Esophagus squamous epithelium (tissue), 4 donors: ENCODE measurements around the gene PLXNB2.

Experiments
- POLR2A ChIP-seq, 4 donors: fragments of 450-650 bp; IDR thresholded peaks; one replicate each; pipeline ENCODE4 v1.6.1; 2017; ENCODE audit warnings: antibody characterized with exemption in 4 of 4, mild to moderate bottlenecking in 4 of 4, moderate library complexity in 3 of 4
- TF ChIP-seq, protein P1 (sequence below), 6 experiments: fragments of 450-650 bp in 4 of 6; fragments of 200-600 bp in 2 of 6; sonication (generic) in 2 of 6; IDR thresholded peaks; one replicate each; pipeline ENCODE4 v1.5.1; 2016 to 2019; ENCODE audit warnings: antibody characterized with exemption in 6 of 6, mild to moderate bottlenecking in 4 of 6, moderate library complexity in 4 of 6

- TF ChIP-seq, protein P1, sequence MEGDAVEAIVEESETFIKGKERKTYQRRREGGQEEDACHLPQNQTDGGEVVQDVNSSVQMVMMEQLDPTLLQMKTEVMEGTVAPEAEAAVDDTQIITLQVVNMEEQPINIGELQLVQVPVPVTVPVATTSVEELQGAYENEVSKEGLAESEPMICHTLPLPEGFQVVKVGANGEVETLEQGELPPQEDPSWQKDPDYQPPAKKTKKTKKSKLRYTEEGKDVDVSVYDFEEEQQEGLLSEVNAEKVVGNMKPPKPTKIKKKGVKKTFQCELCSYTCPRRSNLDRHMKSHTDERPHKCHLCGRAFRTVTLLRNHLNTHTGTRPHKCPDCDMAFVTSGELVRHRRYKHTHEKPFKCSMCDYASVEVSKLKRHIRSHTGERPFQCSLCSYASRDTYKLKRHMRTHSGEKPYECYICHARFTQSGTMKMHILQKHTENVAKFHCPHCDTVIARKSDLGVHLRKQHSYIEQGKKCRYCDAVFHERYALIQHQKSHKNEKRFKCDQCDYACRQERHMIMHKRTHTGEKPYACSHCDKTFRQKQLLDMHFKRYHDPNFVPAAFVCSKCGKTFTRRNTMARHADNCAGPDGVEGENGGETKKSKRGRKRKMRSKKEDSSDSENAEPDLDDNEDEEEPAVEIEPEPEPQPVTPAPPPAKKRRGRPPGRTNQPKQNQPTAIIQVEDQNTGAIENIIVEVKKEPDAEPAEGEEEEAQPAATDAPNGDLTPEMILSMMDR (IDR thresholded peaks at IDR 0.05): no peak
- TF ChIP-seq POLR2A (IDR thresholded peaks at IDR 0.05): no peak
Observed at GRCh38 chr22:50305923-50306566, 1.4 kb downstream of the PLXNB2 start.
